ENCODE measurements around the gene KLRC2. TPM values are rescaled to one million over a fixed set of nuclear protein-coding genes. Genes with fewer than 3 reads are reported as not detected.
"Not testable (repeated sequence)": the region's sequence is repeated elsewhere in the genome, so short reads cannot be mapped to it uniquely, and the experiment has no call there.

The KLRC2 gene
- 7.5 TPM for total RNA-seq (2021; ENCODE audit: unreplicated experiment)
- polyA plus RNA-seq (2012): 3.2 and 6.6 TPM in 2 replicates
- Bru-seq, nascent RNA: percentile 50 among the genes with signal in this experiment
- percentile 60 among the genes with signal in this experiment for BruChase-seq, experiment 1, labeled RNA remaining after a 6-hour chase
- BruChase-seq, experiment 2, labeled RNA remaining after a 2-hour chase: percentile 57 among the genes with signal in this experiment
- long read RNA-seq, partial matches to known transcripts: 2 of 5 reads
- long read RNA-seq, other reads (novel, unspliced or antisense): 0 of 5 reads

GRCh38 chr12:10435816-10436215 is at the start of gene KLRC2:
Gene KLRC2, minus strand, starts transcription at chr12:10436010. Its CDS starts 24 bp downstream, at chr12:10435986.
- RAD21 ChIA-PET (ENCODE audit: low non-redundant PET in 1 of 2, low total read pairs in 2 of 2, uncharacterized antibody in 2 of 2, unreplicated experiment in 2 of 2); BruUV-seq (replicated peaks); H3K9me3 ChIP-seq (ENCODE audit: control insufficient read depth in 1 of 2, insufficient read depth in 1 of 2, low read depth in 1 of 2, low read length in 2 of 2); POLR2A ChIA-PET; H3K9me2 ChIP-seq (ENCODE audit: insufficient read depth); H4K20me1 ChIP-seq (ENCODE audit: insufficient read depth); H3K79me2 ChIP-seq (ENCODE audit: insufficient read depth, low read length); intact Hi-C loops (cut with micrococcal nuclease); CTCF ChIA-PET; H3K27me3 ChIP-seq (ENCODE audit: insufficient read depth, low read length); H3K36me3 ChIP-seq (ENCODE audit: control insufficient read depth in 1 of 2, insufficient read depth in 2 of 2, low read length in 2 of 2): not testable (repeated sequence)
- H3K27ac ChIP-seq (ENCODE audit: low read depth, low read length): peak within 1 kb of the TSS; percentile 84
- ATAC-seq (peak; percentile 88), DNase-seq (ENCODE audit: low read depth, low spot score) (peak; percentile 79)
- H2AFZ ChIP-seq (ENCODE audit: low read depth, low read length, poor library complexity, severe bottlenecking): peak within 1 kb of the TSS; percentile 68
- H3K4me2 ChIP-seq (ENCODE audit: low read length): peak within 1 kb of the TSS; percentile 64
- TF ChIP-seq YY1 (IDR thresholded peaks at IDR 0.05; ENCODE audit: extremely low read depth, insufficient replicate concordance, low read depth, low read length) (peak; percentile 17), TCF7L2 (IDR thresholded peaks at IDR 0.05; ENCODE audit: borderline replicate concordance, extremely low read depth, insufficient read depth, insufficient read length) (peak; percentile 83), CBX3 (IDR thresholded peaks at IDR 0.05; ENCODE audit: low read depth) (0 out of 2 replicates have a peak, but pooled peaks have one; percentile 23), SP1 (IDR thresholded peaks at IDR 0.05; ENCODE audit: low read depth) (peak; percentile 79), MAX (IDR thresholded peaks at IDR 0.05) (peak; percentile 52; the same call in 1 of the 2 replicates), SRF (IDR thresholded peaks at IDR 0.05; ENCODE audit: low read depth) (peak; percentile 15; the same call in 1 of the 2 replicates), JUND (IDR thresholded peaks at IDR 0.05) (peak; percentile 42; the same call in 1 of the 2 replicates), FOSL1 (IDR thresholded peaks at IDR 0.05; ENCODE audit: low read depth) (peak; percentile 37; the same call in 1 of the 2 replicates), RAD21 (IDR thresholded peaks at IDR 0.05; ENCODE audit: low read depth) (0 out of 2 replicates have a peak, but pooled peaks have one; percentile 8)
- peak within 1 kb of the TSS; percentile 45 for H3K9ac ChIP-seq (ENCODE audit: low read length)
- H3K4me3 ChIP-seq (replicated peaks in 1 of 2; ENCODE audit: low read depth in 1 of 2, low read length in 2 of 2): peak within 1 kb of the TSS; percentile 28 to 43; a peak in 3 of 4 replicates
- peaks cover 6 to 13% of the 10 kb centered on the region in 2 experiments; a peak in 2 of 4 replicates for H3K4me1 ChIP-seq (ENCODE audit: control insufficient read depth in 1 of 2, insufficient read depth in 2 of 2, low read length in 2 of 2)

DNA sequence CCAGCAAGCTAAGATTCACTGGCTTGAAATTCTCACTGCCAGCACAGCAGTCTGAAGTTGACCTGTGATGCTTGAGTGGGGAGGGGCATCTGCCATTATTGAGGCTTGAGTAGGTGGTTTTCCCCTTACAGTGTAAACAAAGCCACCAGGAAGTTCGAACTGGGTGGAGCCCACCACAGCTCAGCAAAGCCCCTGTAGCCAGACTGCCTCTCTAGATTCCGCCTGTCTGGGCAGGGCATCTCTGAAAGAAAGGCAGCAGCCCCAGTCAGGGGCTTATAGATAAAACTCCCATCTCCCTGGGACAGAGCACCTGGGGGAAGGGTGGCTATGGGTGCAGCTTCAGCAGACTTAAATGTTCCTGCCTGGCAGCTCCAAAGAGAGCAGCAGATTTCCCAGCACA is 46.1 kb upstream of the KLRC2 start:
- intact Hi-C loops (cut with micrococcal nuclease); H3K9me3 ChIP-seq (ENCODE audit: control insufficient read depth in 1 of 2, insufficient read depth in 1 of 2, low read depth in 1 of 2, low read length in 2 of 2); CTCF ChIA-PET; H3K36me3 ChIP-seq (ENCODE audit: control insufficient read depth in 1 of 2, insufficient read depth in 2 of 2, low read length in 2 of 2); H2AFZ ChIP-seq (ENCODE audit: low read depth, low read length, poor library complexity, severe bottlenecking); H3K4me1 ChIP-seq (ENCODE audit: control insufficient read depth in 1 of 2, insufficient read depth in 2 of 2, low read length in 2 of 2); DNase-seq (ENCODE audit: low read depth, low spot score); POLR2A ChIA-PET; BruUV-seq (replicated peaks); H3K79me2 ChIP-seq (ENCODE audit: insufficient read depth, low read length); H3K9me2 ChIP-seq (ENCODE audit: insufficient read depth); H3K4me2 ChIP-seq (ENCODE audit: low read length); H4K20me1 ChIP-seq (ENCODE audit: insufficient read depth); H3K27me3 ChIP-seq (ENCODE audit: insufficient read depth, low read length); H3K27ac ChIP-seq (ENCODE audit: low read depth, low read length); RAD21 ChIA-PET (ENCODE audit: low non-redundant PET in 1 of 2, low total read pairs in 2 of 2, uncharacterized antibody in 2 of 2, unreplicated experiment in 2 of 2); H3K4me3 ChIP-seq (replicated peaks in 1 of 2; ENCODE audit: low read depth in 1 of 2, low read length in 2 of 2); ATAC-seq; H3K9ac ChIP-seq (ENCODE audit: low read length): not testable (repeated sequence)

GRCh38 chr12:10472808-10473207 is 37.0 kb upstream of the KLRC2 start:
- DNase-seq (ENCODE audit: low read depth, low spot score); H3K79me2 ChIP-seq (ENCODE audit: insufficient read depth, low read length); BruUV-seq (replicated peaks); RAD21 ChIA-PET (ENCODE audit: low non-redundant PET in 1 of 2, low total read pairs in 2 of 2, uncharacterized antibody in 2 of 2, unreplicated experiment in 2 of 2); H3K9ac ChIP-seq (ENCODE audit: low read length); H3K4me3 ChIP-seq (replicated peaks in 1 of 2; ENCODE audit: low read depth in 1 of 2, low read length in 2 of 2); H3K9me2 ChIP-seq (ENCODE audit: insufficient read depth); H3K36me3 ChIP-seq (ENCODE audit: control insufficient read depth in 1 of 2, insufficient read depth in 2 of 2, low read length in 2 of 2); H2AFZ ChIP-seq (ENCODE audit: low read depth, low read length, poor library complexity, severe bottlenecking); H4K20me1 ChIP-seq (ENCODE audit: insufficient read depth); H3K27ac ChIP-seq (ENCODE audit: low read depth, low read length); ATAC-seq; H3K4me1 ChIP-seq (ENCODE audit: control insufficient read depth in 1 of 2, insufficient read depth in 2 of 2, low read length in 2 of 2); intact Hi-C loops (cut with micrococcal nuclease); CTCF ChIA-PET; H3K4me2 ChIP-seq (ENCODE audit: low read length); H3K27me3 ChIP-seq (ENCODE audit: insufficient read depth, low read length); H3K9me3 ChIP-seq (ENCODE audit: control insufficient read depth in 1 of 2, insufficient read depth in 1 of 2, low read depth in 1 of 2, low read length in 2 of 2); POLR2A ChIA-PET: not testable (repeated sequence)
